ENCODE results near the gene CMSS1. TPM values are rescaled to one million over a fixed set of nuclear protein-coding genes. Genes with fewer than 3 reads are reported as not detected.

CMSS1 gene
- total RNA-seq, 6 experiments from 2014 or later, result 10.1 to 14.6 (median 11.6) TPM

DNA sequence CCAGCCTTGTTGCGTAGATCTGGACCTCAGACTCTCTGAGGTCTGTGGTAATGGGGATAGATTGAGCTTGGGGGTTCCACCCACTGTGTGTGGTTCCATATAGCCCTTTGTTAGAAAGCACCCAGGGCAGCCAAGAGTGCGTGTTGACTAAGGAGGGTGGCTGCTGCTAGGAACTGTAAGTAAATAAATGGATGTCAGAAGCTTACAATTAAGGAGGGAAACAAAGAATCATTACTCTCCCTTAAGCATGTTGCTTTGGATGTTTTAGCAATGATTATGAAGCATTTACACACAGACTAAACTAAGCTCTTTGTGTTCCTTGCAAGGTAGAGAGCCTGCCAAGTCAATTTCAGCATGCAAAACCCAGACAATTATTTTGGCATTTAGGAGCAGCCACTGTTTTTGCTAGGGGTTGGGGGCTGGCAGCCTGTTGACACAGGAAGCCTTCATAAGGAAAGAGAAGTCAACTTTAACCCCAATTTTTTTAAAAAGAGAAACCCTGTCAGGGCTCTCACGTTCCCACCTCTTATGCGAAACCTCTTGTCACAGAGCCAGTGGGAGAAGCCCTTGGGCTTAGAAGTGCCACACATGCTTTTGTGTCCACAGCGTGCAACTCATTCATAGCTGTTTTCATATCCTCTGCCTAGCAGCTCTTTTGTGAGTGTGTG, 127.8 kb downstream of the CMSS1 start:
- Histone ChIP-seq H3K27ac (no peak overlapping the region), H3K9me3 (no peaks in the 10 kb centered on the region), H3K27me3 (no peaks in the 10 kb centered on the region), H3K4me3 (no peak overlapping the region), H3K36me3 (no peaks in the 10 kb centered on the region), H3K4me1 (no peaks in the 10 kb centered on the region)
- DNase-seq, result no peak
- no peak for ATAC-seq
- WGBS (ENCODE audit: insufficient coverage, low coverage, low lambda C conversion rate, missing lambda C conversion rate), result 70% methylated on average over 5 of the region's 5 CpGs
- intact Hi-C loops (cut with DNase I), result no loop called here
- TF ChIP-seq CTCF (IDR thresholded peaks at IDR 0.05) (no peak), POLR2A (IDR thresholded peaks at IDR 0.05) (no peak)

DNA sequence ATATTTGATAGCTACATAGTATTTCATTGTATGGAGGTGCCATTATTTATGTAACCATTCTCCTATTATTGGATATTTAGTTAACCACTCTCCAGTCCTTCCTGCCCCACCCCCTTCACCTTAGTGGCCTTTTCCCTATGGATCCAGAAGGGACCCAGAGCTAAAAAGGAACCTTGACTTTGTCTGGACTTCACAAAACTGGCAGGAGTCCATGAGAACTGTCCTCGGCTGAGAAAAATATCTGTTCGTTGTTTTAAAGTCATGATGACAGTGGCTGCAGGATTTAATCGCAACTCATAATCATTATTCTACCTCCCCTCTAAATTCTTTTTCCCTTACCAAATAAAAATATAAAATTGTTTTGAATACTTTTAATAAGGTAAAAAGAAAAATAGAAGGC, 129.7 kb downstream of the CMSS1 start:
- Histone ChIP-seq H3K36me3 (no peaks in the 10 kb centered on the region), H3K4me1 (no peaks in the 10 kb centered on the region), H3K4me3 (no peak overlapping the region), H3K9me3 (no peaks in the 10 kb centered on the region), H3K27ac (no peak overlapping the region), H3K27me3 (no peaks in the 10 kb centered on the region)
- intact Hi-C loops (cut with DNase I), result no loop called here
- TF ChIP-seq POLR2A (IDR thresholded peaks at IDR 0.05) (no peak), CTCF (IDR thresholded peaks at IDR 0.05) (no peak)
- WGBS (ENCODE audit: insufficient coverage, low coverage, low lambda C conversion rate, missing lambda C conversion rate), result 72% methylated on average over 3 of the region's 3 CpGs
- ATAC-seq (no peak), DNase-seq (no peak)

GRCh38 chr3:99948467-99949089, 130.9 kb downstream of the CMSS1 start:
- Histone ChIP-seq H3K4me3 (no peak overlapping the region), H3K27ac (no peak overlapping the region), H3K27me3 (no peaks in the 10 kb centered on the region), H3K36me3 (no peaks in the 10 kb centered on the region), H3K4me1 (no peaks in the 10 kb centered on the region), H3K9me3 (no peaks in the 10 kb centered on the region)
- TF ChIP-seq POLR2A (IDR thresholded peaks at IDR 0.05) (no peak), CTCF (IDR thresholded peaks at IDR 0.05) (no peak)
- DNase-seq (no peak), ATAC-seq (no peak)
- WGBS (ENCODE audit: insufficient coverage, low coverage, low lambda C conversion rate, missing lambda C conversion rate), result 88% methylated on average over 1 of the region's 1 CpG
- intact Hi-C loops (cut with DNase I), result no loop called here

GRCh38 chr3:99949956-99950670, 132.5 kb downstream of the CMSS1 start:
- WGBS (ENCODE audit: insufficient coverage, low coverage, low lambda C conversion rate, missing lambda C conversion rate), result 76% methylated on average over 4 of the region's 5 CpGs

More at GRCh38 chr3:99949956-99950670, 132.5 kb downstream of the CMSS1 start:
- H3K4me1 ChIP-seq, result peaks cover 0 to 9% (median 3%) of the 10 kb centered on the region in 4 donors
- DNase-seq (no peak), ATAC-seq (no peak)
- no peak overlapping the region for H3K4me3 ChIP-seq
- no peak overlapping the region for H3K27ac ChIP-seq
- intact Hi-C loops (cut with DNase I), result no loop called here
- no peak for TF ChIP-seq POLR2A (IDR thresholded peaks at IDR 0.05)
- no peak for TF ChIP-seq CTCF (IDR thresholded peaks at IDR 0.05)
- H3K36me3 ChIP-seq, result no peaks in the 10 kb centered on the region
- H3K9me3 ChIP-seq, result no peaks in the 10 kb centered on the region
- no peaks in the 10 kb centered on the region for H3K27me3 ChIP-seq

All from right lobe of liver (tissue), 6 donors.